ENCODE data around the gene USP30.

Gene USP30

GRCh38 chr12:109052414-109053323, at the start of gene USP30:
USP30 (plus strand) TSS chr12:109052576; CDS start chr12:109052679, 103 bp downstream.
- ChIA-PET CTCF (interaction anchor here (0.5 to 0.9 kb wide), 3 partner anchors 24 to 376 kb away, joined by 3 to 4 read pairs (median 3); no protein-coding TSS in a partner anchor), POLR2A (ENCODE audit: low non-redundant PET) (no interaction called here)
- DNase-seq (ENCODE audit: low spot score) = peak; percentile 94
- peak within 1 kb of the TSS; percentile 77 for H3K27ac ChIP-seq
- TF ChIP-seq CTCF (conservative IDR thresholded peaks at IDR 0.05; ENCODE audit: low read depth) = no peak

GRCh38 chr12:109004017-109004416, 48.4 kb upstream of the USP30 start:
- DNase-seq (ENCODE audit: low spot score) = no peak
- ChIA-PET POLR2A (ENCODE audit: low non-redundant PET) (no interaction called here), CTCF (no interaction called here)
- H3K27ac ChIP-seq = no peak overlapping the region
- TF ChIP-seq CTCF (conservative IDR thresholded peaks at IDR 0.05; ENCODE audit: low read depth) = no peak

GRCh38 chr12:109009766-109010165, 42.6 kb upstream of the USP30 start:
- ChIA-PET CTCF (no interaction called here), POLR2A (ENCODE audit: low non-redundant PET) (no interaction called here)
- H3K27ac ChIP-seq = no peak overlapping the region
- no peak for TF ChIP-seq CTCF (conservative IDR thresholded peaks at IDR 0.05; ENCODE audit: low read depth)
- no peak for DNase-seq (ENCODE audit: low spot score)

GRCh38 chr12:109010259-109010658, 42.1 kb upstream of the USP30 start:
- ChIA-PET CTCF (interaction anchor here (1.0 kb wide), 1 partner anchor 34 kb away, joined by 3 read pairs; no protein-coding TSS in a partner anchor), POLR2A (ENCODE audit: low non-redundant PET) (no interaction called here)
- DNase-seq (ENCODE audit: low spot score) = no peak
- no peak overlapping the region for H3K27ac ChIP-seq
- TF ChIP-seq CTCF (conservative IDR thresholded peaks at IDR 0.05; ENCODE audit: low read depth) = no peak

- DNase-seq (ENCODE audit: low spot score) = no peak
- ChIA-PET CTCF (no interaction called here), POLR2A (ENCODE audit: low non-redundant PET) (no interaction called here)
These were observed 37.2 kb upstream of the USP30 start for GRCh38 chr12:109014984-109015765.

More at GRCh38 chr12:109014984-109015765, 37.2 kb upstream of the USP30 start:
- no peak for TF ChIP-seq CTCF (conservative IDR thresholded peaks at IDR 0.05; ENCODE audit: low read depth)
- H3K27ac ChIP-seq = no peak overlapping the region

All from RWPE1 (cell line).